Neural cell (in vitro differentiated cells): ENCODE measurements around the gene GATA6.

Source experiments
- EP300 ChIP-seq: fragments of 450-650 bp; conservative IDR thresholded peaks from 2 replicates; pipeline ENCODE4 v1.6.1; 2014; ENCODE audit warnings: antibody characterized with exemption, mild to moderate bottlenecking, moderate library complexity; ENCODE audit not compliant: poor library complexity, severe bottlenecking
- EZH2 ChIP-seq: fragments of 200-600, 300-800 bp; shearing (Covaris generic), sonication (generic); IDR thresholded peaks from 2 replicates; pipeline ENCODE4 v1.6.1; 2014; ENCODE audit warnings: antibody characterized with exemption, low read length, borderline replicate concordance, mild to moderate bottlenecking; ENCODE audit not compliant: insufficient read depth, poor library complexity, severe bottlenecking
- MXI1 ChIP-seq: fragments of 450-650 bp; conservative IDR thresholded peaks from 2 replicates; pipeline ENCODE4 v1.6.1; 2014; ENCODE audit warnings: antibody characterized with exemption, mild to moderate bottlenecking; ENCODE audit not compliant: poor library complexity, severe bottlenecking
- POLR2AphosphoS5 ChIP-seq: IDR thresholded peaks from 2 replicates; pipeline ENCODE4 v1.6.1; 2012
- RAD21 ChIP-seq: fragments of 450-650 bp; conservative IDR thresholded peaks from 2 replicates; pipeline ENCODE4 v1.6.1; 2014; ENCODE audit warnings: antibody characterized with exemption, mild to moderate bottlenecking, moderate library complexity
- SMC3 ChIP-seq: fragments of 450-650 bp; conservative IDR thresholded peaks from 2 replicates; pipeline ENCODE4 v1.6.1; 2014; ENCODE audit warnings: antibody characterized with exemption, mild to moderate bottlenecking, moderate library complexity; ENCODE audit not compliant: poor library complexity
- TAF1 ChIP-seq: IDR thresholded peaks from 2 replicates; pipeline ENCODE4 v1.6.1; 2012; ENCODE audit warnings: low read depth
- TF ChIP-seq, protein P1 (sequence below): fragments of 450-650 bp; IDR thresholded peaks from 2 replicates; pipeline ENCODE4 v1.5.1; 2014; ENCODE audit warnings: antibody characterized with exemption, mild to moderate bottlenecking, moderate library complexity; ENCODE audit not compliant: poor library complexity, severe bottlenecking
- TF ChIP-seq, protein P2 (sequence below): IDR thresholded peaks from 2 replicates; pipeline ENCODE4 v1.6.1; 2012; ENCODE audit warnings: borderline replicate concordance

GRCh38 chr18:22170421-22171257, 1.2 kb downstream of the GATA6 start:
- TF ChIP-seq, protein P1, sequence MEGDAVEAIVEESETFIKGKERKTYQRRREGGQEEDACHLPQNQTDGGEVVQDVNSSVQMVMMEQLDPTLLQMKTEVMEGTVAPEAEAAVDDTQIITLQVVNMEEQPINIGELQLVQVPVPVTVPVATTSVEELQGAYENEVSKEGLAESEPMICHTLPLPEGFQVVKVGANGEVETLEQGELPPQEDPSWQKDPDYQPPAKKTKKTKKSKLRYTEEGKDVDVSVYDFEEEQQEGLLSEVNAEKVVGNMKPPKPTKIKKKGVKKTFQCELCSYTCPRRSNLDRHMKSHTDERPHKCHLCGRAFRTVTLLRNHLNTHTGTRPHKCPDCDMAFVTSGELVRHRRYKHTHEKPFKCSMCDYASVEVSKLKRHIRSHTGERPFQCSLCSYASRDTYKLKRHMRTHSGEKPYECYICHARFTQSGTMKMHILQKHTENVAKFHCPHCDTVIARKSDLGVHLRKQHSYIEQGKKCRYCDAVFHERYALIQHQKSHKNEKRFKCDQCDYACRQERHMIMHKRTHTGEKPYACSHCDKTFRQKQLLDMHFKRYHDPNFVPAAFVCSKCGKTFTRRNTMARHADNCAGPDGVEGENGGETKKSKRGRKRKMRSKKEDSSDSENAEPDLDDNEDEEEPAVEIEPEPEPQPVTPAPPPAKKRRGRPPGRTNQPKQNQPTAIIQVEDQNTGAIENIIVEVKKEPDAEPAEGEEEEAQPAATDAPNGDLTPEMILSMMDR = no peak
- TF ChIP-seq EZH2 (peak; percentile 21), EP300 (no peak), POLR2AphosphoS5 (no peak), TAF1 (no peak), SMC3 (no peak), RAD21 (no peak), MXI1 (no peak)
- TF ChIP-seq, protein P2, sequence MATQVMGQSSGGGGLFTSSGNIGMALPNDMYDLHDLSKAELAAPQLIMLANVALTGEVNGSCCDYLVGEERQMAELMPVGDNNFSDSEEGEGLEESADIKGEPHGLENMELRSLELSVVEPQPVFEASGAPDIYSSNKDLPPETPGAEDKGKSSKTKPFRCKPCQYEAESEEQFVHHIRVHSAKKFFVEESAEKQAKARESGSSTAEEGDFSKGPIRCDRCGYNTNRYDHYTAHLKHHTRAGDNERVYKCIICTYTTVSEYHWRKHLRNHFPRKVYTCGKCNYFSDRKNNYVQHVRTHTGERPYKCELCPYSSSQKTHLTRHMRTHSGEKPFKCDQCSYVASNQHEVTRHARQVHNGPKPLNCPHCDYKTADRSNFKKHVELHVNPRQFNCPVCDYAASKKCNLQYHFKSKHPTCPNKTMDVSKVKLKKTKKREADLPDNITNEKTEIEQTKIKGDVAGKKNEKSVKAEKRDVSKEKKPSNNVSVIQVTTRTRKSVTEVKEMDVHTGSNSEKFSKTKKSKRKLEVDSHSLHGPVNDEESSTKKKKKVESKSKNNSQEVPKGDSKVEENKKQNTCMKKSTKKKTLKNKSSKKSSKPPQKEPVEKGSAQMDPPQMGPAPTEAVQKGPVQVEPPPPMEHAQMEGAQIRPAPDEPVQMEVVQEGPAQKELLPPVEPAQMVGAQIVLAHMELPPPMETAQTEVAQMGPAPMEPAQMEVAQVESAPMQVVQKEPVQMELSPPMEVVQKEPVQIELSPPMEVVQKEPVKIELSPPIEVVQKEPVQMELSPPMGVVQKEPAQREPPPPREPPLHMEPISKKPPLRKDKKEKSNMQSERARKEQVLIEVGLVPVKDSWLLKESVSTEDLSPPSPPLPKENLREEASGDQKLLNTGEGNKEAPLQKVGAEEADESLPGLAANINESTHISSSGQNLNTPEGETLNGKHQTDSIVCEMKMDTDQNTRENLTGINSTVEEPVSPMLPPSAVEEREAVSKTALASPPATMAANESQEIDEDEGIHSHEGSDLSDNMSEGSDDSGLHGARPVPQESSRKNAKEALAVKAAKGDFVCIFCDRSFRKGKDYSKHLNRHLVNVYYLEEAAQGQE = no peak
